Lower leg skin (tissue), 4 donors: ENCODE results near the gene CTSA. TPM values are rescaled to one million over a fixed set of nuclear protein-coding genes. Genes with fewer than 3 reads are reported as not detected.

ENCODE experiments used
- DNase-seq, 2 donors: peaks; one replicate each; pipeline ENCODE4 v3.0.0-alpha.2; 2019; ENCODE audit warnings: low spot score in 2 of 2
- H3K4me3 ChIP-seq: fragments of 200-600 bp; sonication (generic); 2 replicates; pipeline ENCODE4 v1.5.1; 2017; ENCODE audit warnings: mild to moderate bottlenecking, low read depth; ENCODE audit not compliant: poor library complexity, severe bottlenecking
- CTCF ChIP-seq, 3 donors: fragments of 450-650 bp; IDR thresholded peaks; one replicate each; pipeline ENCODE4 v1.5.1; 2016; ENCODE audit warnings: antibody characterized with exemption in 3 of 3, mild to moderate bottlenecking in 3 of 3, moderate library complexity in 2 of 3
- POLR2A ChIP-seq, 2 donors: fragments of 450-650 bp; IDR thresholded peaks; one replicate each; pipeline ENCODE4 v1.6.1; 2016 to 2017; ENCODE audit warnings: antibody characterized with exemption in 2 of 2, mild to moderate bottlenecking in 1 of 2, moderate library complexity in 1 of 2
- WGBS, 2 donors: methylation state at CpG; one replicate each; pipeline ENCODE4 v1.1.5; 2018; 5-methylcytosine and 5-hydroxymethylcytosine counted together
- intact Hi-C: fragments of 100-400 bp; cut with DNase I; formaldehyde crosslinking; loops from one replicate; pipeline ENCODE4 v1.15.0; 2023; ENCODE audit warnings: low total_unique reads
- total RNA-seq, 4 donors: library from RNA; depleted of rRNA; stranded (reverse); fragments of >200 nt; gene quantifications; one replicate each; pipeline ENCODE4 v1.1.0, GENCODE V29; 2016

The CTSA gene
- total RNA-seq, 4 donors from 2014 or later: 89.1 to 122 (median 111) TPM

- 90 to 95% methylated on average over 14 of the region's 14 CpGs for WGBS, 2 donors
- no peak for TF ChIP-seq POLR2A (IDR thresholded peaks at IDR 0.05)
- no peak for TF ChIP-seq CTCF (IDR thresholded peaks at IDR 0.05)
- DNase-seq: no peak
- intact Hi-C loops: no loop called here
- no peak overlapping the region for H3K4me3 ChIP-seq
Observed at GRCh38 chr20:45902199-45902701, 11.1 kb downstream of the CTSA start.

GRCh38 chr20:45904583-45905504 is 13.7 kb downstream of the CTSA start:
- H3K4me3 ChIP-seq: no peak overlapping the region
- no peak for TF ChIP-seq POLR2A (IDR thresholded peaks at IDR 0.05)
- TF ChIP-seq CTCF (IDR thresholded peaks at IDR 0.05): no peak
- intact Hi-C loops: no loop called here
- DNase-seq: no peak
- WGBS, 2 donors: 82 to 83% methylated on average over 12 to 16 of the region's 16 CpGs

GRCh38 chr20:45905505-45906079 is 14.5 kb downstream of the CTSA start:
- intact Hi-C loops: no loop called here
- no peak overlapping the region for H3K4me3 ChIP-seq
- no peak for DNase-seq
- 84 to 85% methylated on average over 8 of the region's 8 CpGs for WGBS, 2 donors
- no peak for TF ChIP-seq POLR2A (IDR thresholded peaks at IDR 0.05)
- TF ChIP-seq CTCF (IDR thresholded peaks at IDR 0.05): no peak

GRCh38 chr20:45907219-45907948 is 16.2 kb downstream of the CTSA start:
- no peak for DNase-seq
- TF ChIP-seq POLR2A (IDR thresholded peaks at IDR 0.05) (no peak), CTCF (IDR thresholded peaks at IDR 0.05) (no peak)
- H3K4me3 ChIP-seq: no peak overlapping the region
- intact Hi-C loops: no loop called here
- WGBS, 2 donors: 96% methylated on average over 13 to 17 of the region's 17 CpGs

- TF ChIP-seq CTCF (IDR thresholded peaks at IDR 0.05): no peak
- no peak for TF ChIP-seq POLR2A (IDR thresholded peaks at IDR 0.05)
- no peak overlapping the region for H3K4me3 ChIP-seq
- no peak for DNase-seq
- WGBS, 2 donors: 92 to 98% methylated on average over 2 of the region's 2 CpGs
- intact Hi-C loops: no loop called here
Observed at GRCh38 chr20:45908084-45908483, 16.9 kb downstream of the CTSA start.
